Activated CD4-positive, CD25-positive, alpha-beta regulatory T cell treated with anti-CD3 and anti-CD28 coated beads, Interleukin-2, amount 50 U/mL, for 24 hours (primary cell): ENCODE measurements around the gene EFHD2.
"Not testable (repeated sequence)": the region's sequence is repeated elsewhere in the genome, so short reads cannot be mapped to it uniquely, and the experiment has no call there.

Experiments used
- ATAC-seq, 2 donors: fragments of 150-1000 bp; cut with Tn5 transposase; one replicate each; pipeline ENCODE4 v1.10.0; 2021; ENCODE audit warnings: mild to moderate bottlenecking in 1 of 2, moderate library complexity in 1 of 2

The EFHD2 gene

GRCh38 chr1:15433471-15433870 is 23.8 kb downstream of the EFHD2 start:
- ATAC-seq, result no peak

GRCh38 chr1:15434739-15435138 is 25.1 kb downstream of the EFHD2 start:
- not testable (repeated sequence) for ATAC-seq

- ATAC-seq, result no peak
These were observed 25.8 kb downstream of the EFHD2 start for GRCh38 chr1:15435239-15436077.

- ATAC-seq, result no peak
These were observed 27.3 kb downstream of the EFHD2 start for GRCh38 chr1:15436881-15437442.

GRCh38 chr1:15439325-15439724 is 29.6 kb downstream of the EFHD2 start:
- no peak for ATAC-seq

- no peak for ATAC-seq
These were observed 30.7 kb downstream of the EFHD2 start for GRCh38 chr1:15440357-15440756.

- no peak for ATAC-seq
These were observed 31.6 kb downstream of the EFHD2 start for GRCh38 chr1:15441247-15441646.

- no peak for ATAC-seq
These were observed 32.4 kb downstream of the EFHD2 start for GRCh38 chr1:15442119-15442518.

- ATAC-seq, result no peak
These were observed 33.1 kb downstream of the EFHD2 start for GRCh38 chr1:15442759-15443158.

- ATAC-seq, result no peak
These were observed 33.6 kb downstream of the EFHD2 start for GRCh38 chr1:15443281-15443680.

- no peak for ATAC-seq
These were observed 35.0 kb downstream of the EFHD2 start for GRCh38 chr1:15444468-15445389.

GRCh38 chr1:15445390-15446122 is 35.9 kb downstream of the EFHD2 start:
- ATAC-seq, result no peak

GRCh38 chr1:15446212-15446611 is 36.5 kb downstream of the EFHD2 start:
- ATAC-seq, result no peak

GRCh38 chr1:15448877-15449462 is 39.3 kb downstream of the EFHD2 start:
- no peak for ATAC-seq

GRCh38 chr1:15449567-15449966 is 39.9 kb downstream of the EFHD2 start:
- ATAC-seq, result no peak

- no peak for ATAC-seq
These were observed 41.5 kb downstream of the EFHD2 start for GRCh38 chr1:15451014-15451722.

- no peak for ATAC-seq
These were observed 42.5 kb downstream of the EFHD2 start for GRCh38 chr1:15452216-15452615.

GRCh38 chr1:15452866-15453571 is 43.3 kb downstream of the EFHD2 start:
- no peak for ATAC-seq

GRCh38 chr1:15453734-15454133 is 44.0 kb downstream of the EFHD2 start:
- ATAC-seq, result no peak

GRCh38 chr1:15454256-15454655 is 44.6 kb downstream of the EFHD2 start:
- no peak for ATAC-seq

GRCh38 chr1:15455522-15455921 is 45.8 kb downstream of the EFHD2 start:
- ATAC-seq, result no peak
